ENCODE measurements around the gene BSN. TPM values are rescaled to one million over a fixed set of nuclear protein-coding genes. Genes with fewer than 3 reads are reported as not detected.

BSN gene
- total and polyA plus RNA-seq, 2 of the 4 experiments (the other 2 are of a cell fraction): under 0.01 to 0.03 TPM

DNA sequence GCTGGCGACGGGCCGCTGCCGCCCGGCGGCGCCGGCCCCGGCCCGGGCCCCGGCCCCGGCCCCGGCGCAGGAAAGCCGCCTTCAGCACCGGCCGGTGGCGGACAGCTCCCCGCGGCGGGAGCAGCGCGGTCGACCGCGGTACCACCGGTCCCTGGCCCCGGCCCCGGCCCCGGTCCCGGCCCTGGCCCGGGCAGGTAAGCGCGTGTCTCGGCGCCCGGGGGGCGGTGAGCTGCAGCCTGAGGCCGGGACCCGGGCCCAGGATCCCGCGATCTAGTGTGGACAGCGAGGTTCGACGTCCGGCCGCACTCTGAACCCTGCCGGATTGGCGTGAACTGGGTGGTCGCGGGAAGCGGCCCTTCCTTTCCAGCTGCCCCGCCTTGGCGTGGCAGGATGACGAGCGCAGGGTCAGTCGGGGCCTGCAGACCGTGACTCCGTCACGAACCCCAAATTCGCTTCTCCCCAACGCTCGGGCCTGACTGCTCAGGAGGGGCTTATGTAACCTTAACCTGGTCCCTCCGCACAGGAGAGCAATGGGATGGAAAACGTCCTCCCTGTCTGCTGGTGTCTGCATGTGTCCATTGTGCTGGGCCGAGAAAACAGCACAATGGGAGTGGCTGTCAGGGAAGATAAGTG, 472 bp downstream of the BSN start:
- Histone ChIP-seq H2AK9ac (replicated peaks; ENCODE audit: low read depth, low read length, poor library complexity) (no peak overlapping the region), H2BK5ac (ENCODE audit: low read depth, low read length, poor library complexity, severe bottlenecking) (no peak overlapping the region), H2BK15ac (ENCODE audit: low read depth, low read length) (no peak overlapping the region), H3K56ac (ENCODE audit: extremely low read depth, insufficient read depth, low read length) (no peak overlapping the region), H3K4me3 (ENCODE audit: insufficient read depth, low read depth, low read length) (peak overlapping the region; percentile 58), H2BK120ac (ENCODE audit: low read depth, low read length) (no peak overlapping the region), H4K20me1 (ENCODE audit: insufficient read depth, low read length) (no peaks in the 10 kb centered on the region), H3K79me1 (ENCODE audit: low read depth in 1 of 2, low read length in 2 of 2) (peaks cover 0 to 3% of the 10 kb centered on the region in 2 experiments; a peak in 1 of 4 replicates), H4K91ac (ENCODE audit: insufficient read depth, low read depth, low read length) (no peak overlapping the region), H4K8ac (ENCODE audit: low read depth in 2 of 2, low read length in 2 of 2) (no peak overlapping the region), H3K36me3 (ENCODE audit: control insufficient read depth, insufficient read depth, low read length) (no peaks in the 10 kb centered on the region), H3K9me1 (ENCODE audit: insufficient read depth, low read length) (peaks cover 5% of the 10 kb centered on the region; the same call in 1 of the 2 replicates), H4K5ac (ENCODE audit: low read depth, low read length) (no peak overlapping the region), H3K9me3 (ENCODE audit: control insufficient read depth, insufficient read depth, low read length) (no peaks in the 10 kb centered on the region), H3K27me3 (ENCODE audit: control insufficient read depth, insufficient read depth, low read length) (peaks cover 27% of the 10 kb centered on the region), H3K9ac (ENCODE audit: low read depth, low read length) (no peak overlapping the region), H3K18ac (ENCODE audit: low read depth, low read length) (no peak overlapping the region), H3K4me2 (ENCODE audit: low read depth, low read length) (peak overlapping the region; percentile 71), H3K27ac (ENCODE audit: insufficient read depth, low read length) (no peak overlapping the region), H3K14ac (replicated peaks; ENCODE audit: low read depth, low read length) (no peak overlapping the region), H2BK20ac (ENCODE audit: low read depth, low read length) (no peak overlapping the region), H2AFZ (replicated peaks; ENCODE audit: low read length, poor library complexity) (peak overlapping the region; percentile 59), H3K4me1 (ENCODE audit: control insufficient read depth, insufficient read depth, low read length) (peaks cover 2% of the 10 kb centered on the region; the same call in 1 of the 2 replicates), H2AK5ac (ENCODE audit: low read depth, low read length) (no peak overlapping the region), H3K23ac (ENCODE audit: low read depth, low read length) (no peak overlapping the region), H3K4ac (ENCODE audit: low read depth, low read length) (no peak overlapping the region)
- POLR2A ChIA-PET (ENCODE audit: unreplicated experiment): interaction anchor here (0.6 kb wide), 1 partner anchor 86 kb away, joined by 3 read pairs; no protein-coding TSS in a partner anchor
- no TSS peak for BruUV-seq (replicated peaks)
- ATAC-seq (ENCODE audit: low read depth) (peak; percentile 93), DNase-seq (peak; percentile 10)
- TF ChIP-seq FOS (IDR thresholded peaks at IDR 0.05; ENCODE audit: low read depth, low read length): no peak
- no peak for TF ChIP-seq NFE2L2 (IDR thresholded peaks at IDR 0.05; ENCODE audit: low read depth, low read length)
- TF ChIP-seq MXI1 (IDR thresholded peaks at IDR 0.05; ENCODE audit: borderline replicate concordance, low read depth, low read length): peak; percentile 55; the same call in 1 of the 2 replicates
- CTCF ChIA-PET: interaction anchor here (3.0 kb wide), 1 partner anchor 15 kb away, joined by 15 read pairs; no protein-coding TSS in a partner anchor
- intact Hi-C loops (cut with micrococcal nuclease) (no loop called here), dilution Hi-C loops (cut with HindIII; ENCODE audit: low sequenced_read_pairs, unreplicated experiment) (no loop called here), in situ Hi-C loops (cut with MboI; ENCODE audit: low sequenced_read_pairs) (no loop called here)
- 2% methylated on average over 11 of the region's 66 CpGs; no CpG with 5 or more reads in 1 of the 2 experiments for WGBS, 2 experiments (ENCODE audit: extremely low coverage in 2 of 2, insufficient read length in 1 of 2)

Measured in IMR-90 (cell line).